ENCODE data around the gene DNAJC3.

Gene DNAJC3

GRCh38 chr13:95793018-95793555 is 116.1 kb downstream of the DNAJC3 start:
- H3K27ac ChIP-seq (ENCODE audit: low read length) = no peak overlapping the region
- H3K9ac ChIP-seq (ENCODE audit: low read length in 2 of 2) = no peak overlapping the region
- H3K4me3 ChIP-seq (ENCODE audit: low read length in 2 of 2) = no peak overlapping the region
- H3K9me3 ChIP-seq (ENCODE audit: control insufficient read depth in 2 of 2, low read length in 2 of 2) = no peaks in the 10 kb centered on the region
- no peaks in the 10 kb centered on the region for H3K4me1 ChIP-seq (ENCODE audit: control insufficient read depth, insufficient read depth, low read length)
- no peaks in the 10 kb centered on the region for H3K27me3 ChIP-seq (ENCODE audit: control insufficient read depth in 1 of 2, insufficient read depth in 2 of 2, low read length in 2 of 2)
- H3K36me3 ChIP-seq (ENCODE audit: control insufficient read depth in 2 of 2, insufficient read depth in 2 of 2, low read length in 2 of 2) = peaks cover 6 to 11% of the 10 kb centered on the region in 2 donors

DNA sequence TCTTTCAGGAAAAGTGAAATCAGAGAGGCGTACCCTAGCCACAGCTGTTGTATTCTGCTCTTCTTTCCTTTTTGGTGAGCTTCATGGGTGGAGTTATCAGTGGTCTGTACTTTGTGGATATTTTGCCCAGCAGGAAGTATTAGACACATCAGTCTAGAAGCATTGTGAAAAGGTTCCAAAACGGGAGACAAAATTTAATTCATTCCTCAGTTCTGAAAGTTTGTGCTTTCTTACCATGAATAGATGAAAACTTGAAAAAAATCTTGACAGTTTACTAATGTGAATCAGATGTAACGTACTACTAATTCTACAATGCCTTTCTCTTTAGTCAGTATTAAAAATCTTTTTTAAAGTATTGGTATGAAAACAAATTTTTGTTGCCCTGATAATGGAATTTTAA is 116.8 kb downstream of the DNAJC3 start:
- Histone ChIP-seq H3K4me1 (ENCODE audit: control insufficient read depth, insufficient read depth, low read length) (no peaks in the 10 kb centered on the region), H3K4me3 (ENCODE audit: low read length in 2 of 2) (no peak overlapping the region), H3K9me3 (ENCODE audit: control insufficient read depth in 2 of 2, low read length in 2 of 2) (no peaks in the 10 kb centered on the region), H3K36me3 (ENCODE audit: control insufficient read depth in 2 of 2, insufficient read depth in 2 of 2, low read length in 2 of 2) (peaks cover 6 to 8% of the 10 kb centered on the region in 2 donors), H3K27me3 (ENCODE audit: control insufficient read depth in 1 of 2, insufficient read depth in 2 of 2, low read length in 2 of 2) (no peaks in the 10 kb centered on the region), H3K9ac (ENCODE audit: low read length in 2 of 2) (no peak overlapping the region), H3K27ac (ENCODE audit: low read length) (no peak overlapping the region)

DNA sequence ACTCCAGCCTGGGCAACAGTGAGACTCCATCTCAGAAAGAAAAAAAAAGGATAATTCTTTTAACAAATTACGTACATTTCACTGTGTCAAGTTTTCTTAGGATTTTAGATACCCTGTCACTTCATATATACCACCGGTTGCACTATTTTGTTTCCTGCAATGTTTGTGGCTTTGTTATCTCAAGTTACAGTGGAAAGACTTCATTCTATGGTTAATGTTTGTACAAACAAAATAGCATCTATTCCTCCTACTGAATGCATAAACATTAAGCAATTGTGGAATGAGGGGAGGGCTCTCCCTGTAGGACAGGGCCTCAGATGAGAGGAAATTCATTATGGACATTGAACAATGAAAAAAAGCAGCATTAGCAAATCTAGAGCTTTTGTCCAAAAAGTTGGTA is 120.1 kb downstream of the DNAJC3 start:
- Histone ChIP-seq H3K4me3 (ENCODE audit: low read length in 2 of 2) (no peak overlapping the region), H3K36me3 (ENCODE audit: control insufficient read depth in 2 of 2, insufficient read depth in 2 of 2, low read length in 2 of 2) (no peaks in the 10 kb centered on the region), H3K9me3 (ENCODE audit: control insufficient read depth in 2 of 2, low read length in 2 of 2) (no peaks in the 10 kb centered on the region), H3K4me1 (ENCODE audit: control insufficient read depth, insufficient read depth, low read length) (no peaks in the 10 kb centered on the region), H3K27ac (ENCODE audit: low read length) (no peak overlapping the region), H3K9ac (ENCODE audit: low read length in 2 of 2) (no peak overlapping the region), H3K27me3 (ENCODE audit: control insufficient read depth in 1 of 2, insufficient read depth in 2 of 2, low read length in 2 of 2) (no peaks in the 10 kb centered on the region)

GRCh38 chr13:95800436-95800835 is 123.5 kb downstream of the DNAJC3 start:
- no peak overlapping the region for H3K27ac ChIP-seq (ENCODE audit: low read length)
- H3K36me3 ChIP-seq (ENCODE audit: control insufficient read depth in 2 of 2, insufficient read depth in 2 of 2, low read length in 2 of 2) = no peaks in the 10 kb centered on the region
- H3K9ac ChIP-seq (ENCODE audit: low read length in 2 of 2) = no peak overlapping the region
- H3K27me3 ChIP-seq (ENCODE audit: control insufficient read depth in 1 of 2, insufficient read depth in 2 of 2, low read length in 2 of 2) = no peaks in the 10 kb centered on the region
- no peaks in the 10 kb centered on the region for H3K4me1 ChIP-seq (ENCODE audit: control insufficient read depth, insufficient read depth, low read length)
- no peaks in the 10 kb centered on the region for H3K9me3 ChIP-seq (ENCODE audit: control insufficient read depth in 2 of 2, low read length in 2 of 2)
- H3K4me3 ChIP-seq (ENCODE audit: low read length in 2 of 2) = no peak overlapping the region

DNA sequence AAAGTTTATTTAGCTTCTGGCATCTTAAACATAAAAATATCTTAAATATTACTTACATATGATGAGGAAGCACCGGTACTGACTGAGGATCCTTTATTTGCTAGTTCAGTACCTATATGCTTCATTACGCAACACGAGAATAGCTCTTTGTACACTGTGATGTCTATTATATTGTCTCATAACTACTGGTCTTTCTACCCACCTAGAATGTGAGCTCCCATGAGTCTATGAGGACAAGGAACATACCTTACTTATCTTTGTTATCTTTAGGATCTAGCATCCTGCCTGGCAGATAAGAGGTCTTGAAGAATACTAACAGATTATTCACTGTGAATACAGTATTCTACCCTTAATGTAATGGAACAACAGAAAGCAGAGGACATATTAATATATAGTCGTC is 124.9 kb downstream of the DNAJC3 start:
- Histone ChIP-seq H3K9me3 (ENCODE audit: control insufficient read depth in 2 of 2, low read length in 2 of 2) (peaks cover 4% of the 10 kb centered on the region in 2 donors), H3K4me1 (ENCODE audit: control insufficient read depth, insufficient read depth, low read length) (no peaks in the 10 kb centered on the region), H3K36me3 (ENCODE audit: control insufficient read depth in 2 of 2, insufficient read depth in 2 of 2, low read length in 2 of 2) (no peaks in the 10 kb centered on the region), H3K27me3 (ENCODE audit: control insufficient read depth in 1 of 2, insufficient read depth in 2 of 2, low read length in 2 of 2) (no peaks in the 10 kb centered on the region), H3K27ac (ENCODE audit: low read length) (no peak overlapping the region), H3K4me3 (ENCODE audit: low read length in 2 of 2) (no peak overlapping the region), H3K9ac (ENCODE audit: low read length in 2 of 2) (no peak overlapping the region)

DNA sequence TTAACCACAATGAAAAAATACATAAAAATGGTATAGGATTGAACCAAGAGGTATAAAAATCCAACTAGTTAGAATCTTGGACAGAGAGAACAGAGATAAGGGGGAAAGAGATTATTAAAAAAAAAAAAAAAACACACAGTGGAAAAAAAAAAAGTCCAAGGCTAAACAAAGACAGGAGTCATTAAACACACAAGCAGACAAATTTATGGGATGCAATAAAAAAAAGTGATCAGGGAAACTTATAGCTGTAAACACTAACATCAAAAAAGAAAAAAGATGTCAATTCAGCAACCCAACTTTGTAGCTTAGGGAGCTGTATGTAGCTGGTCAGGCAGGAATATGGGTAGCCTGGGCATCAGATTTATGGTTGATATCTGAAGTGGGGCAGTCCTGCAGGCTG is 129.0 kb downstream of the DNAJC3 start:
- no peaks in the 10 kb centered on the region for H3K27me3 ChIP-seq (ENCODE audit: control insufficient read depth in 1 of 2, insufficient read depth in 2 of 2, low read length in 2 of 2)
- no peak overlapping the region for H3K4me3 ChIP-seq (ENCODE audit: low read length in 2 of 2)
- no peak overlapping the region for H3K9ac ChIP-seq (ENCODE audit: low read length in 2 of 2)
- peaks cover 5 to 6% of the 10 kb centered on the region in 2 donors for H3K9me3 ChIP-seq (ENCODE audit: control insufficient read depth in 2 of 2, low read length in 2 of 2)
- H3K36me3 ChIP-seq (ENCODE audit: control insufficient read depth in 2 of 2, insufficient read depth in 2 of 2, low read length in 2 of 2) = peaks cover 0 to 3% of the 10 kb centered on the region in 2 donors
- no peaks in the 10 kb centered on the region for H3K4me1 ChIP-seq (ENCODE audit: control insufficient read depth, insufficient read depth, low read length)
- H3K27ac ChIP-seq (ENCODE audit: low read length) = no peak overlapping the region

- Histone ChIP-seq H3K36me3 (ENCODE audit: control insufficient read depth in 2 of 2, insufficient read depth in 2 of 2, low read length in 2 of 2) (peaks cover 3 to 7% of the 10 kb centered on the region in 2 donors), H3K4me1 (ENCODE audit: control insufficient read depth, insufficient read depth, low read length) (no peaks in the 10 kb centered on the region), H3K27ac (ENCODE audit: low read length) (no peak overlapping the region), H3K9me3 (ENCODE audit: control insufficient read depth in 2 of 2, low read length in 2 of 2) (peaks cover 5 to 14% of the 10 kb centered on the region in 2 donors), H3K9ac (ENCODE audit: low read length in 2 of 2) (no peak overlapping the region), H3K27me3 (ENCODE audit: control insufficient read depth in 1 of 2, insufficient read depth in 2 of 2, low read length in 2 of 2) (no peaks in the 10 kb centered on the region), H3K4me3 (ENCODE audit: low read length in 2 of 2) (no peak overlapping the region)
These were observed 132.5 kb downstream of the DNAJC3 start for GRCh38 chr13:95809429-95809828.

- peaks cover 7% of the 10 kb centered on the region in 2 donors for H3K36me3 ChIP-seq (ENCODE audit: control insufficient read depth in 2 of 2, insufficient read depth in 2 of 2, low read length in 2 of 2)
- H3K9me3 ChIP-seq (ENCODE audit: control insufficient read depth in 2 of 2, low read length in 2 of 2) = peaks cover 2 to 10% of the 10 kb centered on the region in 2 donors
These were observed 136.2 kb downstream of the DNAJC3 start for GRCh38 chr13:95813139-95813538.

DNA sequence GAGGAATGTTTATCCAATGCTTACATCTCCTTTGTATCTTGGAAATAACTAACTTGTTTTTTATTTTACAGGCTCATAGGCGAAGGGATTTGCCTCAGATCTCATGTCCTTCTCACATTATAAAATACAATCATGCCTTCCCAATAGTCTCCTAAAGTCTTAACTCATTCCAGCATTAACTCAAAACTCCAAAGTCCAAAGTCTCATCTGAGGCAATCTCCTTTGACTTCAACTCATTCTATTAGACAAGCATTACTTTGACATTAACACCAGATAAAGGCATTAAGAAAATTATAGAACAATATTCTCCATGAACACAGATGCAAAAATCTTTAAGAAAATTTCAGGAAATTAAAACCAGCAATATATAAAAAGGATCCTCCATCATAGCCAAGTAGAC is 137.6 kb downstream of the DNAJC3 start:
- H3K9me3 ChIP-seq (ENCODE audit: control insufficient read depth in 2 of 2, low read length in 2 of 2) = peaks cover 0 to 10% of the 10 kb centered on the region in 2 donors
- no peak overlapping the region for H3K9ac ChIP-seq (ENCODE audit: low read length in 2 of 2)
- no peak overlapping the region for H3K27ac ChIP-seq (ENCODE audit: low read length)
- H3K27me3 ChIP-seq (ENCODE audit: control insufficient read depth in 1 of 2, insufficient read depth in 2 of 2, low read length in 2 of 2) = no peaks in the 10 kb centered on the region
- H3K4me3 ChIP-seq (ENCODE audit: low read length in 2 of 2) = no peak overlapping the region
- peaks cover 7% of the 10 kb centered on the region in 2 donors for H3K36me3 ChIP-seq (ENCODE audit: control insufficient read depth in 2 of 2, insufficient read depth in 2 of 2, low read length in 2 of 2)
- H3K4me1 ChIP-seq (ENCODE audit: control insufficient read depth, insufficient read depth, low read length) = no peaks in the 10 kb centered on the region

More at GRCh38 chr13:95813139-95813538, 136.2 kb downstream of the DNAJC3 start:
- Histone ChIP-seq H3K4me3 (ENCODE audit: low read length in 2 of 2) (no peak overlapping the region), H3K9ac (ENCODE audit: low read length in 2 of 2) (no peak overlapping the region), H3K4me1 (ENCODE audit: control insufficient read depth, insufficient read depth, low read length) (no peaks in the 10 kb centered on the region), H3K27ac (ENCODE audit: low read length) (no peak overlapping the region), H3K27me3 (ENCODE audit: control insufficient read depth in 1 of 2, insufficient read depth in 2 of 2, low read length in 2 of 2) (no peaks in the 10 kb centered on the region)

DNA sequence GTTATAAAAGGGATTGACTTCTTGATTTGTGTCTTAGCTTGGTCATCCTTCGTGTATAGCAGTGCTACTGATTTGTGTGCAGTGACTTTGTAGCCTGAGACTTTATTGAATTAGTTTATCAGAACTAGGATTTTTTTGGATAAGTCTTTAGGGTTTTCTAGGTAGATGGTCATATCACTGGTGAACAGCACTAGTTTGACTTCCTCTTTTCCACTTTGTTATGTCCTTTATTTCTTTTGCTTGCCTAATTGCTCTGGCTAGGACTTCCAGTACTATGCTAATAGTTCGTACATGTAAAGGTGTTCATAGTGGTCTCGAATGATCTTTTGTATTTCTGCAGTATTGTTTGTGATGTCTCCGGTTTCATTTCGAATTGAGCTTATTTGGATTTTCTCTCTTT is 145.4 kb downstream of the DNAJC3 start:
- peaks cover 4% of the 10 kb centered on the region in 2 donors for H3K36me3 ChIP-seq (ENCODE audit: control insufficient read depth in 2 of 2, insufficient read depth in 2 of 2, low read length in 2 of 2)
- H3K27me3 ChIP-seq (ENCODE audit: control insufficient read depth in 1 of 2, insufficient read depth in 2 of 2, low read length in 2 of 2) = no peaks in the 10 kb centered on the region
- H3K9ac ChIP-seq (ENCODE audit: low read length in 2 of 2) = no peak overlapping the region
- H3K9me3 ChIP-seq (ENCODE audit: control insufficient read depth in 2 of 2, low read length in 2 of 2) = no peaks in the 10 kb centered on the region
- H3K4me3 ChIP-seq (ENCODE audit: low read length in 2 of 2) = no peak overlapping the region
- no peaks in the 10 kb centered on the region for H3K4me1 ChIP-seq (ENCODE audit: control insufficient read depth, insufficient read depth, low read length)
- H3K27ac ChIP-seq (ENCODE audit: low read length) = no peak overlapping the region

DNA sequence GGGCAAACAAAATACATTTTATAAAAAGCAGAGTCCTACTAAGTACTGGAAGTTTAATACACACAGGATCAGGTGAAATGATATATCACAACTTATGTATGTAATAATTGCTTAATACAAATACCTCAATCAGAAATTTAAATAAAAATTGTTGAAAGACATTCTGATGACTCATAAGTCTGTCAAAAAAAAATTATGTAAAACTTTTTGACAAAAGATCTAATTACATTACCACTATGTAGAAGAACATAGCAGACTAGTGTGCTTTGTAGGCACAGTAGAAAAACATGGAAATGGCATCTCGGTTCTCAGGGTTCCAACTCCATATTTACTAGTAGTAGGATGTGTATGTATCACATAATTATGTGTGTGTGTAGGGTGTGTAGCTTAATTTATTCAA is 156.2 kb downstream of the DNAJC3 start:
- Histone ChIP-seq H3K4me3 (ENCODE audit: low read length in 2 of 2) (no peak overlapping the region), H3K27ac (ENCODE audit: low read length) (no peak overlapping the region), H3K9me3 (ENCODE audit: control insufficient read depth in 2 of 2, low read length in 2 of 2) (no peaks in the 10 kb centered on the region), H3K36me3 (ENCODE audit: control insufficient read depth in 2 of 2, insufficient read depth in 2 of 2, low read length in 2 of 2) (no peaks in the 10 kb centered on the region), H3K27me3 (ENCODE audit: control insufficient read depth in 1 of 2, insufficient read depth in 2 of 2, low read length in 2 of 2) (no peaks in the 10 kb centered on the region), H3K4me1 (ENCODE audit: control insufficient read depth, insufficient read depth, low read length) (no peaks in the 10 kb centered on the region), H3K9ac (ENCODE audit: low read length in 2 of 2) (no peak overlapping the region)
